K562 (cell line): Measurements from ENCODE around the gene MOG. TPM values are rescaled to one million over a fixed set of nuclear protein-coding genes. Genes with fewer than 3 reads are reported as not detected.

Experiments
- ARID1B ChIP-seq: fragments of 450-650 bp; IDR thresholded peaks from 2 replicates; pipeline ENCODE4 v1.6.1; 2016; ENCODE audit warnings: antibody characterized with exemption, mild to moderate bottlenecking, inconsistent platforms
- ARID2 ChIP-seq: fragments of 450-650 bp; IDR thresholded peaks from 2 replicates; pipeline ENCODE4 v1.6.1; 2017; ENCODE audit warnings: antibody characterized with exemption, mild to moderate bottlenecking
- BCOR ChIP-seq: fragments of 450-650 bp; IDR thresholded peaks from 2 replicates; pipeline ENCODE4 v1.6.1; 2016
- E2F6 ChIP-seq, 2 experiments: IDR thresholded peaks; 2 replicates each; pipeline ENCODE4 v1.6.1; 2011; ENCODE audit warnings: borderline replicate concordance in 1 of 2, control low read depth in 1 of 2, low read depth in 1 of 2, low read length in 1 of 2, mild to moderate bottlenecking in 1 of 2, mixed read lengths in 1 of 2, moderate library complexity in 1 of 2; ENCODE audit not compliant: insufficient read depth in 1 of 2, insufficient read length in 1 of 2, poor library complexity in 1 of 2, severe bottlenecking in 1 of 2; ENCODE audit errors: extremely low read depth in 1 of 2
- EP300 ChIP-seq: IDR thresholded peaks from 2 replicates; pipeline ENCODE4 v1.6.1; 2012; ENCODE audit warnings: low read length, improper control_type of control experiment
- EP400 ChIP-seq: fragments of 450-650 bp; IDR thresholded peaks from 2 replicates; pipeline ENCODE4 v1.6.1; 2017; ENCODE audit warnings: antibody characterized with exemption, mild to moderate bottlenecking, moderate library complexity
- HDGF ChIP-seq: fragments of 450-650 bp; IDR thresholded peaks from 2 replicates; pipeline ENCODE4 v1.6.1; 2016
- KAT8 ChIP-seq: fragments of 450-650 bp; IDR thresholded peaks from 2 replicates; pipeline ENCODE4 v1.6.1; 2016; ENCODE audit warnings: low read depth, mild to moderate bottlenecking
- KLF16 ChIP-seq: IDR thresholded peaks from 2 replicates; pipeline ENCODE4 v1.6.1; 2016; ENCODE audit warnings: antibody characterized with exemption
- MYC ChIP-seq, 2 experiments: fragments of 250-450 bp in 1 of 2; sonication (Bioruptor Pico) in 1 of 2; IDR thresholded peaks; 2 replicates each; pipeline versions ENCODE4 v1.5.1 to v1.6.1; 2012 to 2021; ENCODE audit warnings: low read depth in 2 of 2, borderline replicate concordance in 1 of 2, improper control_type of control experiment in 1 of 2, low read length in 1 of 2, mild to moderate bottlenecking in 1 of 2, moderate library complexity in 1 of 2
- PHB2 ChIP-seq: fragments of 450-650 bp; IDR thresholded peaks from 2 replicates; pipeline ENCODE4 v1.6.1; 2017; ENCODE audit warnings: low read depth
- PHF21A ChIP-seq: fragments of 450-650 bp; IDR thresholded peaks from 2 replicates; pipeline ENCODE4 v1.6.1; 2017; ENCODE audit warnings: low read depth, borderline replicate concordance
- POLR2A ChIP-seq: fragments of 450-650 bp; conservative IDR thresholded peaks from 2 replicates; pipeline ENCODE4 v1.6.1; 2016
- RB1 ChIP-seq: fragments of 450-650 bp; IDR thresholded peaks from 2 replicates; pipeline ENCODE4 v1.6.1; 2017; ENCODE audit warnings: low read depth, mild to moderate bottlenecking
- RBFOX2 ChIP-seq: fragments of 200-400 bp; formaldehyde crosslinking; IDR thresholded peaks from 2 replicates; pipeline ENCODE4 v1.6.1; 2017; ENCODE audit warnings: low read depth, mild to moderate bottlenecking, low read length, moderate library complexity
- SLC30A9 ChIP-seq: fragments of 250-450 bp; sonication (Bioruptor Pico); IDR thresholded peaks from 2 replicates; pipeline ENCODE4 v1.8.0; 2022; ENCODE audit warnings: mild to moderate bottlenecking, moderate library complexity
- SUPT5H ChIP-seq: fragments of 450-650 bp; IDR thresholded peaks from 2 replicates; pipeline ENCODE4 v1.6.1; 2016
- TCF7 ChIP-seq: sonication (generic); IDR thresholded peaks from 2 replicates; pipeline ENCODE4 v1.6.1; 2016; ENCODE audit warnings: antibody characterized with exemption, borderline replicate concordance
- ZBTB7A ChIP-seq: IDR thresholded peaks from 2 replicates; pipeline ENCODE4 v1.6.1; 2011; ENCODE audit warnings: low read depth, mild to moderate bottlenecking, low read length, moderate library complexity, borderline replicate concordance; ENCODE audit not compliant: control insufficient read depth
- polyA plus RNA-seq, 8 experiments: library from polyadenylated mRNA; depleted of rRNA in 4 of 8; stranded (reverse) in 5 of 8; unstranded in 3 of 8; fragments of >200 nt; fragmentation: Nextera tagmentation in 2 of 8; fragmentation: Illumina TruSeq in 1 of 8; extraction: Ambion mirVana in 2 of 8; extraction: Trizol in 1 of 8; gene quantifications; 2 replicates each; pipeline versions ENCODE4 v1.2.1 to v1.2.3, GENCODE V29; 2011 to 2014; ENCODE audit warnings: inconsistent platforms in 1 of 8, missing spikeins in 1 of 8
- total RNA-seq, 7 experiments: library from RNA; depleted of rRNA in 6 of 7; stranded (reverse); fragments of >200 nt in 6 of 7; fragmentation: Illumina TruSeq in 2 of 7; extraction: Trizol in 2 of 7; gene quantifications; 2 replicates each; pipeline versions ENCODE4 v1.2.1 to v1.2.3, GENCODE V29; 2011 to 2021; ENCODE audit warnings: low replicate concordance in 1 of 7
- TF ChIP-seq, protein P1 (sequence below), 2 experiments: fragments of 450-650 bp; conservative IDR thresholded peaks; 2 replicates each; pipeline ENCODE4 v1.6.1; 2017; ENCODE audit warnings: mild to moderate bottlenecking in 2 of 2, moderate library complexity in 2 of 2
- TF ChIP-seq, protein P2 (sequence below): sonication (generic); formaldehyde crosslinking; IDR thresholded peaks from 2 replicates; pipeline ENCODE4 v1.8.0; 2022; ENCODE audit warnings: missing genetic modification reagents, mild to moderate bottlenecking, moderate library complexity, borderline replicate concordance
- TF ChIP-seq, protein P3 (sequence below): fragments of 450-650 bp; IDR thresholded peaks from 2 replicates; pipeline ENCODE4 v1.7.1; 2018; ENCODE audit warnings: mild to moderate bottlenecking, low read depth; ENCODE audit not compliant: partially characterized antibody

MOG gene
- total and polyA plus RNA-seq, 9 of the 15 experiments (the other 6 are each of a cell fraction or from before 2014, with no cell fraction given) = not detected

GRCh38 chr6:29628419-29629281, 28.2 kb upstream of the MOG start (continued):
- TF ChIP-seq EP300 (0 out of 2 replicates have a peak, but pooled peaks have one; percentile 29), RBFOX2 (peak; percentile 69), KLF16 (peak; percentile 62), HDGF (0 out of 2 replicates have a peak, but pooled peaks have one; percentile 18), ARID2 (0 out of 2 replicates have a peak, but pooled peaks have one; percentile 12), PHF21A (peak; percentile 26; the same call in 1 of the 2 replicates), BCOR (peak; percentile 27; the same call in 1 of the 2 replicates), MYC (IDR thresholded peaks at IDR 0.05; ENCODE audit: low read depth, low read length) (peak; percentile 95), MYC (CRISPR knock-in tag; IDR thresholded peaks at IDR 0.05; ENCODE audit: borderline replicate concordance, low read depth) (peak; percentile 1), POLR2A (peak; percentile 24; the same call in 1 of the 2 replicates), KAT8 (no peak), SUPT5H (peak; percentile 34; the same call in 1 of the 2 replicates), SLC30A9 (CRISPR knock-in tag) (no peak), RB1 (peak; percentile 77; the same call in 1 of the 2 replicates), TCF7 (peak; percentile 56; the same call in 1 of the 2 replicates), PHB2 (peak; percentile 62; the same call in 1 of the 2 replicates), E2F6 (IDR thresholded peaks at IDR 0.05; ENCODE audit: borderline replicate concordance in 1 of 2, extremely low read depth in 1 of 2, insufficient read depth in 1 of 2, insufficient read length in 1 of 2, low read depth in 1 of 2, low read length in 1 of 2, poor library complexity in 1 of 2, severe bottlenecking in 1 of 2) (peak in 1 of 2 experiments; percentile 74), EP400 (peak; percentile 81; the same call in 1 of the 2 replicates), ZBTB7A (peak; percentile 100), ARID1B (peak; percentile 61)
- TF ChIP-seq, protein P1, sequence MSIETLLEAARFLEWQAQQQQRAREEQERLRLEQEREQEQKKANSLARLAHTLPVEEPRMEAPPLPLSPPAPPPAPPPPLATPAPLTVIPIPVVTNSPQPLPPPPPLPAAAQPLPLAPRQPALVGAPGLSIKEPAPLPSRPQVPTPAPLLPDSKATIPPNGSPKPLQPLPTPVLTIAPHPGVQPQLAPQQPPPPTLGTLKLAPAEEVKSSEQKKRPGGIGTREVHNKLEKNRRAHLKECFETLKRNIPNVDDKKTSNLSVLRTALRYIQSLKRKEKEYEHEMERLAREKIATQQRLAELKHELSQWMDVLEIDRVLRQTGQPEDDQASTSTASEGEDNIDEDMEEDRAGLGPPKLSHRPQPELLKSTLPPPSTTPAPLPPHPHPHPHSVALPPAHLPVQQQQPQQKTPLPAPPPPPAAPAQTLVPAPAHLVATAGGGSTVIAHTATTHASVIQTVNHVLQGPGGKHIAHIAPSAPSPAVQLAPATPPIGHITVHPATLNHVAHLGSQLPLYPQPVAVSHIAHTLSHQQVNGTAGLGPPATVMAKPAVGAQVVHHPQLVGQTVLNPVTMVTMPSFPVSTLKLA (conservative IDR thresholded peaks at IDR 0.05) = peak; percentile 68 to 75; a peak in 3 of 4 replicates
- TF ChIP-seq, protein P2, sequence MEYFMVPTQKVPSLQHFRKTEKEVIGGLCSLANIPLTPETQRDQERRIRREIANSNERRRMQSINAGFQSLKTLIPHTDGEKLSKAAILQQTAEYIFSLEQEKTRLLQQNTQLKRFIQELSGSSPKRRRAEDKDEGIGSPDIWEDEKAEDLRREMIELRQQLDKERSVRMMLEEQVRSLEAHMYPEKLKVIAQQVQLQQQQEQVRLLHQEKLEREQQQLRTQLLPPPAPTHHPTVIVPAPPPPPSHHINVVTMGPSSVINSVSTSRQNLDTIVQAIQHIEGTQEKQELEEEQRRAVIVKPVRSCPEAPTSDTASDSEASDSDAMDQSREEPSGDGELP (CRISPR knock-in tag) = peak; percentile 71; the same call in 1 of the 2 replicates
- TF ChIP-seq, protein P3, sequence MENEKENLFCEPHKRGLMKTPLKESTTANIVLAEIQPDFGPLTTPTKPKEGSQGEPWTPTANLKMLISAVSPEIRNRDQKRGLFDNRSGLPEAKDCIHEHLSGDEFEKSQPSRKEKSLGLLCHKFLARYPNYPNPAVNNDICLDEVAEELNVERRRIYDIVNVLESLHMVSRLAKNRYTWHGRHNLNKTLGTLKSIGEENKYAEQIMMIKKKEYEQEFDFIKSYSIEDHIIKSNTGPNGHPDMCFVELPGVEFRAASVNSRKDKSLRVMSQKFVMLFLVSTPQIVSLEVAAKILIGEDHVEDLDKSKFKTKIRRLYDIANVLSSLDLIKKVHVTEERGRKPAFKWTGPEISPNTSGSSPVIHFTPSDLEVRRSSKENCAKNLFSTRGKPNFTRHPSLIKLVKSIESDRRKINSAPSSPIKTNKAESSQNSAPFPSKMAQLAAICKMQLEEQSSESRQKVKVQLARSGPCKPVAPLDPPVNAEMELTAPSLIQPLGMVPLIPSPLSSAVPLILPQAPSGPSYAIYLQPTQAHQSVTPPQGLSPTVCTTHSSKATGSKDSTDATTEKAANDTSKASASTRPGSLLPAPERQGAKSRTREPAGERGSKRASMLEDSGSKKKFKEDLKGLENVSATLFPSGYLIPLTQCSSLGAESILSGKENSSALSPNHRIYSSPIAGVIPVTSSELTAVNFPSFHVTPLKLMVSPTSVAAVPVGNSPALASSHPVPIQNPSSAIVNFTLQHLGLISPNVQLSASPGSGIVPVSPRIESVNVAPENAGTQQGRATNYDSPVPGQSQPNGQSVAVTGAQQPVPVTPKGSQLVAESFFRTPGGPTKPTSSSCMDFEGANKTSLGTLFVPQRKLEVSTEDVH = peak; percentile 16
